GM12878 (cell line): ENCODE measurements around the gene PKM. TPM values are rescaled to one million over a fixed set of nuclear protein-coding genes. Genes with fewer than 3 reads are reported as not detected.

Source experiments
- ATAC-seq: fragments of 200-7000 bp; cut with Tn5 transposase; 3 replicates; pipeline ENCODE4 v1.9.1; 2020; ENCODE audit warnings: mild to moderate bottlenecking, moderate library complexity
- BruUV-seq: library from RNA; stranded (reverse); fragments of 400-500 nt; replicated peaks from 2 replicates; lab custom pipeline; 2021; lab: Mats Ljungman, UMichigan
- CTCF ChIA-PET: fragments of 300-600 bp; sonication (Branson Sonifier 250); formaldehyde crosslinking; extraction: SDS; loops from one replicate; lab custom pipeline; 2021; ENCODE audit warnings: inconsistent platforms; lab: Yijun Ruan, JAX
- POLR2A ChIA-PET: fragments of 350-600 bp; formaldehyde crosslinking; extraction: SDS; loops from one replicate; lab custom pipeline; 2021; ENCODE audit warnings: inconsistent platforms; lab: Charles Lee
- RAD21 ChIA-PET: fragments of 300-600 bp; sonication (Branson Sonifier 250); formaldehyde crosslinking; loops from one replicate; lab custom pipeline; 2023; ENCODE audit warnings: antibody characterized with exemption; ENCODE audit not compliant: unreplicated experiment; lab: Charles Lee
- SMC1A ChIA-PET: fragments of 300-600 bp; sonication (Branson Sonifier 250); formaldehyde crosslinking; loops from one replicate; lab custom pipeline; 2023; ENCODE audit not compliant: unreplicated experiment, uncharacterized antibody; lab: Charles Lee
- DNase-seq: peaks from one replicate; pipeline ENCODE4 v3.0.0-alpha.2; 2011; ENCODE audit warnings: low read depth, low spot score
- FAIRE-seq: peaks from 3 replicates; lab custom pipeline; 2011; peaks lifted over from hg19 to GRCh38; lab: Jason Lieb, UNC
- H2AFZ ChIP-seq: 2 replicates; pipeline ENCODE4 v1.6.0; 2011; ENCODE audit warnings: low read depth, low read length, control low read depth; ENCODE audit not compliant: control insufficient read depth
- H3K27ac ChIP-seq: 2 replicates; pipeline ENCODE4 v1.5.1; 2011; ENCODE audit warnings: control low read depth; ENCODE audit not compliant: control insufficient read depth, insufficient read depth
- H3K27me3 ChIP-seq, 2 experiments: replicated peaks in 1 of 2; 2 replicates each; pipeline versions ENCODE4 v1.6.0 to v1.6.1; 2011; ENCODE audit warnings: low read length in 1 of 2; ENCODE audit not compliant: control insufficient read depth in 2 of 2, insufficient read depth in 2 of 2
- H3K36me3 ChIP-seq, 2 experiments: 2 replicates each; pipeline ENCODE4 v1.5.1; 2011; ENCODE audit warnings: low read length in 1 of 2; ENCODE audit not compliant: control insufficient read depth in 2 of 2, insufficient read depth in 2 of 2
- H3K4me1 ChIP-seq: 2 replicates; pipeline ENCODE4 v1.6.1; 2011; ENCODE audit warnings: mild to moderate bottlenecking, low read length, moderate library complexity, mixed read lengths; ENCODE audit not compliant: control insufficient read depth, insufficient read depth
- H3K4me2 ChIP-seq: 2 replicates; pipeline ENCODE4 v1.6.0; 2011; ENCODE audit warnings: control low read depth; ENCODE audit not compliant: control insufficient read depth, insufficient read depth
- H3K4me3 ChIP-seq: fragments of 200-600 bp; sonication (generic); 2 replicates; pipeline ENCODE4 v1.5.1; 2016
- H3K79me2 ChIP-seq: 2 replicates; pipeline ENCODE4 v1.6.0; 2011; ENCODE audit warnings: low read length; ENCODE audit not compliant: control insufficient read depth, insufficient read depth
- H3K9ac ChIP-seq: 2 replicates; pipeline ENCODE4 v1.8.0; 2011; ENCODE audit warnings: low read length, control low read depth, mixed read lengths; ENCODE audit not compliant: control insufficient read depth, insufficient read depth
- H3K9me3 ChIP-seq: replicated peaks from 3 replicates; pipeline ENCODE4 v1.5.1; 2011; ENCODE audit warnings: mild to moderate bottlenecking, low read length; ENCODE audit not compliant: control insufficient read depth, insufficient read depth
- H4K20me1 ChIP-seq: 2 replicates; pipeline ENCODE4 v1.6.0; 2011; ENCODE audit not compliant: control insufficient read depth, insufficient read depth
- BMI1 ChIP-seq: fragments of 450-650 bp; IDR thresholded peaks from 2 replicates; pipeline ENCODE4 v1.6.1; 2016; ENCODE audit warnings: mild to moderate bottlenecking, moderate library complexity, borderline replicate concordance
- CHD2 ChIP-seq: IDR thresholded peaks from 2 replicates; pipeline ENCODE4 v1.6.1; 2011; ENCODE audit warnings: low read depth, low read length, improper control_type of control experiment, borderline replicate concordance
- EGR1 ChIP-seq, 2 experiments: IDR thresholded peaks; 1 replicate in 1 of 2; 2 replicates in 1 of 2; pipeline ENCODE4 v1.6.1; 2011 to 2012; ENCODE audit warnings: low read depth in 2 of 2, low read length in 2 of 2, borderline replicate concordance in 1 of 2, mild to moderate bottlenecking in 1 of 2, moderate library complexity in 1 of 2
- NR2F1 ChIP-seq: fragments of 450-650 bp; conservative IDR thresholded peaks from 2 replicates; pipeline ENCODE4 v1.6.1; 2017; ENCODE audit warnings: mild to moderate bottlenecking
- POLR2A ChIP-seq: IDR thresholded peaks from 2 replicates; pipeline ENCODE4 v1.6.1; 2011; ENCODE audit warnings: low read depth, mild to moderate bottlenecking, low read length
- RUNX3 ChIP-seq: IDR thresholded peaks from 2 replicates; pipeline ENCODE4 v1.6.1; 2012; ENCODE audit warnings: low read length, inconsistent platforms
- ZZZ3 ChIP-seq: IDR thresholded peaks from 2 replicates; pipeline ENCODE4 v1.6.1; 2011; ENCODE audit warnings: low read depth; ENCODE audit not compliant: control insufficient read depth, insufficient read length
- WGBS: methylation state at CpG from one replicate; pipeline ENCODE4 v1.1.6; 2016; ENCODE audit warnings: low lambda C conversion rate; ENCODE audit not compliant: insufficient replicate concordance, insufficient coverage; ENCODE audit errors: missing lambda C conversion rate; 5-methylcytosine and 5-hydroxymethylcytosine counted together
- in situ Hi-C: fragments of 300-500 bp; cut with MboI; formaldehyde crosslinking; loops from 9 replicates; pipeline ENCODE4 v1.14.3; 2018; ENCODE audit warnings: mixed read lengths
- intact Hi-C: fragments of 100-400 bp; cut with micrococcal nuclease; formaldehyde crosslinking; loops from one replicate; pipeline ENCODE4 v1.14.2; 2022; ENCODE audit not compliant: unreplicated experiment
- polyA plus RNA-seq, 11 experiments: library from polyadenylated mRNA; depleted of rRNA in 4 of 11; unstranded in 6 of 11; stranded (reverse) in 5 of 11; fragments of >200 nt; fragmentation: Nextera tagmentation in 4 of 11; fragmentation: Illumina TruSeq in 1 of 11; extraction: Ambion mirVana in 4 of 11; extraction: Trizol in 1 of 11; gene quantifications; 1 replicate in 1 of 11; 2 replicates in 10 of 11; pipeline versions ENCODE4 v1.2.1 to v1.2.3, GENCODE V29; 2011 to 2016; ENCODE audit warnings: inconsistent platforms in 2 of 11, missing spikeins in 2 of 11, low read depth in 1 of 11
- total RNA-seq, 4 experiments: library from RNA; depleted of rRNA in 3 of 4; stranded (reverse); fragments of >200 nt in 3 of 4; fragmentation: Illumina TruSeq in 1 of 4; extraction: Trizol in 1 of 4; gene quantifications; 2 replicates each; pipeline versions ENCODE4 v1.2.1 to v1.2.3, GENCODE V29; 2013 to 2021
- TF ChIP-seq, protein P1 (sequence below): IDR thresholded peaks from 2 replicates; pipeline ENCODE4 v1.6.1; 2011; ENCODE audit warnings: borderline replicate concordance, low read depth, mild to moderate bottlenecking, moderate library complexity, low read length; ENCODE audit not compliant: insufficient read depth, poor library complexity, severe bottlenecking

The PKM gene
- total and polyA plus RNA-seq, 10 of the 15 experiments (the other 5 are each of a cell fraction or from before 2014, with no cell fraction given): 491 to 2,011 (median 1,433) TPM

DNA sequence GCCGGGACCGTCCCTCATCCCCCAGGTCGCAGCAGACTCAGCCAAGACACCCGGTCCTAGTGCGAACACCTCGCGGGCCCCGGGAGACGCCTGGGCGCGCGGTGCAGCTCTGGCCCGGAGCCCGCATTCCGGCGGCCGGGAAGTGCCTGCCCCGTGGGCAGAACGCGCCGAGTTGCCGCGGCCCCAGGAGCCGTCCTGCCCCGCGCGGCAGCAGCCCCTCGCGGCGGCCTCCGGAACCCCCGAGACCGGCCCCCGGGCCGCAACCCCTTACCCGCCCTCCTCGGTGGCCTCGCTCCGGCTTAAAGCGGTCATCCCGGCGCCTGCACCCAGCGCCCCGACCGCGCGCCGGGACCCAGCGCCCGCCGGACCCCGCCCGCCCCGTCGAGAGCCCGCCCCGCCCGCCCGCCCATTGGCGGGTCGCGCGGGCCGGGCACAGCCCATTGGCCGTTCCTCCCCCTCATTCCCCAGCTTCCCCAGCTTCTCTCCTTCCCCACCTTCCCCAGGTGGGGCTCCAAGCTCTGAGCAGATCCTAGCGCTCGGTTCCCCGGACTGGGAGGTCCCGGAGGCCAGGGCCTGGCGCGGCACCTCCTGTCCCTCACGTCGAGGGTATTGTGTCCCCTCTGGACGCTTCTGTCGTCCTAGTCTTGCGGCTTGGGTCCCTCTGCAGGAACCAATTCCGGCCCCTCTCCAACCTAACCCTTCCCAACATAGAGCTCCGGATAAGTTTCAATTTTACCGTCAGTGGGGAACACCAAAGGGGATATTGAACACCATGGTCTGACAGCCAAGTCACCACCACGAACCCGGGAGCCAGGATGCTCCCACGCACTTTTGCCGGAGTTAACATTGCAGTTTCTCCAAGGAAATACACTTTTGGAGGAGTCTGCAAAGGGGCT is 33.3 kb downstream of the PKM start, which contains the start of gene GRAMD2A (continued):
- peak in 1 of 2 experiments; percentile 12; a peak in 1 of 3 replicates for TF ChIP-seq EGR1 (IDR thresholded peaks at IDR 0.05; ENCODE audit: borderline replicate concordance in 1 of 2, low read depth in 2 of 2, low read length in 2 of 2)
- TF ChIP-seq BMI1: no peak
- TF ChIP-seq CHD2: 0 out of 2 replicates have a peak, but pooled peaks have one; percentile 42
- TF ChIP-seq NR2F1: no peak
- TF ChIP-seq RUNX3: no peak
- TF ChIP-seq, protein P1, sequence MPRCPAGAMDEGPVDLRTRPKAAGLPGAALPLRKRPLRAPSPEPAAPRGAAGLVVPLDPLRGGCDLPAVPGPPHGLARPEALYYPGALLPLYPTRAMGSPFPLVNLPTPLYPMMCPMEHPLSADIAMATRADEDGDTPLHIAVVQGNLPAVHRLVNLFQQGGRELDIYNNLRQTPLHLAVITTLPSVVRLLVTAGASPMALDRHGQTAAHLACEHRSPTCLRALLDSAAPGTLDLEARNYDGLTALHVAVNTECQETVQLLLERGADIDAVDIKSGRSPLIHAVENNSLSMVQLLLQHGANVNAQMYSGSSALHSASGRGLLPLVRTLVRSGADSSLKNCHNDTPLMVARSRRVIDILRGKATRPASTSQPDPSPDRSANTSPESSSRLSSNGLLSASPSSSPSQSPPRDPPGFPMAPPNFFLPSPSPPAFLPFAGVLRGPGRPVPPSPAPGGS: peak; percentile 39
- peak; percentile 65 for TF ChIP-seq POLR2A

DNA sequence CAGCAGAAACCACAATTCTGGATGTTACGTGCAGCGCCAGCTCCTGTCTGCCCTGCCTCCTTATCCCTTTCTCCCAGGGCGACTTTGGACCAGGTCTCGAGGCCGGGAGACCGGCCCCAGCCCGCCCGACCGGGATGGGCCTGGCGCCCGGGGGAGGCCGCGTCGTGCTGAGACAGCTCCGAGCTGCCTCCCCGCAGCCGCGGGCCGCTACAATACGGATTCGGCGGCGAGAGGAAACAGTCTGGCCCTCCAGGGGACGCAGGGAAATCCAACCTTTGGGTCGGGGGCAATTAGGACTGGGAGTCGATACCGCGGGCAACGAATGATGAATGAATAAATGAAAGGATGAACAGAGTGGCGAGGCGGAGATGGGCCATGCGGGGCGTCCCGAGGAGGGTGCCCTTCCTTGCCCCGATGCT is 33.9 kb downstream of the PKM start:
- Histone ChIP-seq H3K4me3 (no peak overlapping the region), H3K4me2 (no peak overlapping the region), H3K27me3 (no peaks in the 10 kb centered on the region), H3K9ac (no peak overlapping the region), H3K27ac (no peak overlapping the region), H3K79me2 (no peaks in the 10 kb centered on the region), H2AFZ (no peak overlapping the region), H3K36me3 (peaks cover 32 to 36% of the 10 kb centered on the region in 2 experiments), H4K20me1 (peaks cover 2% of the 10 kb centered on the region; the same call in 1 of the 2 replicates), H3K4me1 (no peaks in the 10 kb centered on the region; the same call in 1 of the 2 replicates), H3K9me3 (no peaks in the 10 kb centered on the region)
- SMC1A ChIA-PET: no interaction called here
- ATAC-seq (no peak), FAIRE-seq (no peak), DNase-seq (no peak)
- CTCF ChIA-PET: no interaction called here
- no TSS peak for BruUV-seq
- TF ChIP-seq ZZZ3 (no peak), POLR2A (no peak)
- WGBS: 45% methylated on average over 35 of the region's 35 CpGs
- in situ Hi-C loops: no loop called here
- POLR2A ChIA-PET: no interaction called here
- RAD21 ChIA-PET: no interaction called here
- intact Hi-C loops: loop anchor here (5.0 kb wide), 1 partner anchor 90 kb away; no protein-coding TSS in a partner anchor
